IPS-NIHi7 (cell line): ENCODE measurements around the gene BANP.
"Not testable (repeated sequence)": the region's sequence is repeated elsewhere in the genome, so short reads cannot be mapped to it uniquely, and the experiment has no call there.

Experiments used
- DNase-seq: peaks from one replicate; pipeline ENCODE4 v3.0.0; 2012; ENCODE audit warnings: mixed read lengths; ENCODE audit errors: extremely low spot score

The BANP gene

DNA sequence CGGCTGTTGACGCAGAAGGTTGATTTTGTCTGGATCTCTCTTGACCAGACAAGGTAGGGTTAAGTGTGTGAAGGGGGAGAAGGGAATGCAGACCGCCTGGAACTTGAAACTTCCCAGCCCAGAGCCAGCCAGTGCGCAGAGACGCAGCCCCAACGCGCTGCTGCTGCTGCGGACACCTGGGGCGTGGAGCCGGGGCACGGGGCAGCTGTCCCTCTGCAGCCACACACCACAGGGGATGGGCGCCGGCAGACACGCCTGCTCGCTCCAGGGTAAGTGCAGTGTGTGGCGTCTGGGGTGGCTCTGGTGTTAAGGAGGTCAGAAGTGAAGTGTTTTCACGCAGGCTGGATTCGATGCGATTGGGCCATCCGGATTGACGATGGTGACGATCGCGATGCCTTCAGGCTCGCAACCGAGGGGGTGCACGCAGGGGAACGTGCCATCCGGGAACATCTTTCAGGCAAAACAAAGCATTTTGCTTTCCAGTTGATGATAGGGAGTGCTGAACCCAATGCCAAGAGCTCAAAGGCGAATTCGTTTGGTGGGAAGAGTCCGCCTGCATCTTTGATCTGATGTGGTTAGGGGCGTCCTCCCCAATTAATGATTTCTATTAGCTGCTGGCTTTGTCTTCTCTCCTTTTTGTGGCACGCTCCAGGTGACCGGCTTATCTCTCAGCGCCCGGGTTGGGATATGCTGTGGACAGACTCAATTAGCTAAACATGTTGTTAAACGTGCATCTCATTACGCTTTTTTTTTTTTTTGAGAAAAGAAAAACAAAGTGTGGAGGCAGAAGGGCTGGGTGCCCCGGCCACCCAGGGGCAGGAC, 149.8 kb downstream of the BANP start:
- not testable (repeated sequence) for DNase-seq

DNA sequence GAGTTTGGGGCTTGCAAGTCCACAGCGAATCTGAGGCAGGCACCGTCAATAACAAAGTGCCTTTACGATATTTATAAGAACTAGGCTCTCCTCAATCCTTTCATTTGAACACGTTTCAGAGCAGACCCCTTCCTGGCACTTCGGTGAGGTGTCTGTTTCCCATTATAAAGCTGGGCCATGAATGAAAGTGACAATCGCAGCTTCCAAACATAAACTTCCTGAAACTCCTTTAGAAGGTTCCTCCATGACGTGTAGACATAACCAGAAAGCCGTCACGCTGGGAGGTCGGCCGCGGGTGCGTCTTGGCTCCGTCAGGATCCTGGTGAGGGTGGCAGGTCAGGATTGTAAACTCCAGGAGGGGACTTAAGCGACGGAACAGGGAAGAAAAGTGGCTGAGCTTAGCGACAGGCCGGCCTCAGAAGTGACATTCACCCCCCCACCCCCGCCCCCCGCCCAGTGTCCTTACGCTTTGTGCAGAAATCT, 150.4 kb downstream of the BANP start:
- DNase-seq, result not testable (repeated sequence)

DNA sequence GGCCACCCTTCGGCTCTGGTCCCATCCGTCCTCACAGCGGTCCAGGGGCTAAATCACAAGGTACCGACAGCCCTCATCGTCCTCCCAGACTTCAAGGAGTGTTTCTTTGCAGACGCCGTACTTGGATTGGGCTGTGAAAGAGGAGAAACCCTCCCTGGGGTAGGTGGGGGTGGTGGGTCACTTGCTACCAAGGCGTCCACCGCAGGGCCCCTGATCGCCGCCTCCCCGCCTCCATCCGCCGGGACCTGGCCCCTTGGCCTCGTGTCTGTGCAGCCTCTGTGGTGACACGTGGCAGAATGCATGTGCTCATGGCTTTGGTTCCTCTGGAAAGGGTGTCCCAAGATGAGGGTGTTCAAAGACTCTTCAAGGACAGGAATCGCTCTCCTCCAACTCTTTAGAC, 151.4 kb downstream of the BANP start:
- no peak for DNase-seq

DNA sequence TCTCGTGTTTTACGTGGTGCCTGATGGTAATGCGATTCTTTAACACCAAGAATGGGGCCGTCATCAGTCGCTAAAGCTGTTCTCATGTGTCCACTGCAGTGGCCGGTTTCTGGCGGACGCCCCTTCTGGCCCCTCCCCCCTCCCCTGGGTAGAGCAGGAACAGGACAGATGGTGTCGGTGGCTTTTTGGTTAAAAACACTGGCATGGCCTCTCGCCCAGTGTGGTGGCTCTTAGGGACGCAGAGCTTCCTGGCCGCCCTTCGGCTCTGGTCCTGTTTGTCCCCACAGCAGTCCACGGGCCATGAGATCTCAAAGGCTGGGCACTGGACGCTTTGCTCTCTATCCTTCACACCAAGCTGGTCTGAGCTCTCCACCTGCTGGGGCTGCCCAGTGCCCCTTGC, 151.8 kb downstream of the BANP start:
- DNase-seq, result no peak

DNA sequence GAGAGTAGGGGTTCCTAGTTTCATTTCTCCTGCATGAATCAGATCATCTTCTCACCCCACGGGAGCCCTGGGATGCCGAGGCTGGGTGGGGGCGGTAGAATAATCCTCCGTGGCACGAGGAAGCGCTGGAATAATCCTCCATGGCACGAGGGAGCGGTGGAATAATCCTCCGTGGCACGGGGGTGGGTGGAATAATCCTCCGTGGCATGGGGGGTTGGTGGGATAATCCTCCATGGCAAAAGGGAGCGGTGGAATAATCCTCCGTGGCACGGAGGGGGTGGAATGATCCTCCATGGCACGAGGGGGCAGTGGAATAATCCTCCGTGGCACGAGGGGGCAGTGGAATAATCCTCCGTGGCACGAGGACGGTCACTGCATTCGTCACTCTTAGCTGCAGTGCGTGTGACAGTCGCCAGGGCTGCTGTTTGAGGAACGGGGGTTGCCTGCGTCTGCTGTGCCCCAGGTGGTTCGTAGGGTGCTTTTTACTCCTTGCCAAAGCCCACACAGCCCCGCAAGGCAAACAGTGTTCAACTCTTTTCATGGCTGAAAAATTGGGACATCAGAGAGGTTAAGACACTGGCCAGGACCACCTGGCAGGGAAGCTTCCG, 152.5 kb downstream of the BANP start:
- no peak for DNase-seq

DNA sequence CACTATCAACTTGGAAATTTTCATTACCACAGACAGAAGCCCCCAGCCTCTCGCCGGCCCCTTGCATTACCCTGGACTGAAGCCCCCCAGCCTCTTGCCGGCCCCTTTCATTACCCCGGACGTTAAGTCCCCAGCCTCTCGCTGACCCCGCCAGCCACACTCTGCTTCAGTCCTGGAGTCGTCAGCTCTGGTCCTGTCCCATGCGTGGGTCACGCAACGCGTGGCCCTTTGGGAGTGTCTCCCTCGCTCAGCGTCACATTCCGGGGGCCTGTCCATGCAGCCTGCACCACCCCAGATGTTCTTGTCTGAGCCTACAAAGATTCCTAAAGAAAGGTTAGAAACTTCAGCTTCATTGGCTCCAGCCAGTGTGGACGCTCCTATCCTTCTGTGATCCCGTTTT, 153.1 kb downstream of the BANP start:
- not testable (repeated sequence) for DNase-seq

DNA sequence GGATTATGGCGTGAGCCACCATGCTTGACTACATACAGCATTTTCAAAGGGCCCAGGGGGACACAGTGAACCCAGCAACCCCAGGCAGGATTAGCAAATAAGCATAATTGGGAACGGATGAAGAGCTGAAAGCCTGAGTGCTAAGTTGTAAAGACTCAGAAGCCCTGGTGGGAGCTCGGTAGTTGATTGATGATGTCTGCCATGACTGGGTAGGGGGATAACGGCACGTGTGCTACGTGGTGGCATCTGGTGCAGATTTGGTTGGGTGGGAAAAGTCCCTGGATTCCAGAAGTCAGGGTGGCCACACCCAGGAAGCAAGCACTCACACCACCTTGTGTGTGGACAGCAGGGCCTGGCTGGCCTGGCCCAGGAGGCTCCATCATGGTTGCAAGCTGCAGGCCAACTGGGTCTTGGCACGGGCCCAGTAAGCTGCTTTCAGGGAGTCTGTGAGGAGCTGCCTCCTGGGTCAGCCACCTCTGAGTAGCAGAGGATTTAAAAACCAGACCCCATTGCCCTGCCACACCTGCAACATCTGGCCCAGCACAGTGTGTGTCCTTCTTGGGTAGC, 154.4 kb downstream of the BANP start:
- DNase-seq, result not testable (repeated sequence)

DNA sequence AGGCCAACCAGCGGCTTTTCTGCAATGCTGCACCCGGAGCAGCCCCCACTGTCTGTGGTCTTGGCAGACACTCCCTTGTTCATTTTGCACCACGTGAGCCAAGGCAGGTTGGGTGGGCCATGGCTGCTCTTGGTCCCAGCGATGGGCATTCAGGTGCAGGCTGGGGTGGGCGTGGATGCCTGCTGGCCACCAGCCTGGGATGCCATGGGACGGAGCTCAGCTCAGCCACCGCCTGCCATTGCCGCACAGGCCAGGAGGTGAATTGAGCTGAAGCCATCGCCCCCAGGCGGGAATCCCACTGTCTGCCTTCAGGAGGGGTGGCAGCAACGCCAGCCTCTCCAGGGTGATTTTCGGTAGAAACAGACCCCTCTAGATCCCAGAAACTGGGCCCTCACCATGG, 155.3 kb downstream of the BANP start:
- DNase-seq, result not testable (repeated sequence)

DNA sequence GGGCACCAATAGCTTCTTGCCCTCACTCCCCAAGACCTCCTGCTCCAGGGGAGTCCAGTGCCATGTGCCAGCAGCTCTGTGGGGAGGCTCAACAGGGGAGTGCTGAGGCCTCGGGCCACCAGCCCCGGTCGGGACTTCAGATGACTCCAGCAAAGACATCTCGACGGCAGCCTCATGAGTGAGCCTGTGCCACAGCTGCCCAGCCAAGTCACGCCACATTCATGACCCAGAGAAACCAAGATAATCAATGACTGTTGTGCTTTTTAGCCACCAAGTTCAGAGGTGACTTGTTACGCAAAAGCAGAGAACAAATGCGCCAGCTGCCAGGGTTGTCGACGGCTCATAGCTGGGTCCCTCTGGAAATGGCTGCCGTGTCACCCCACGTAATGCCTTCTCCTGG, 157.5 kb downstream of the BANP start:
- DNase-seq, result no peak

DNA sequence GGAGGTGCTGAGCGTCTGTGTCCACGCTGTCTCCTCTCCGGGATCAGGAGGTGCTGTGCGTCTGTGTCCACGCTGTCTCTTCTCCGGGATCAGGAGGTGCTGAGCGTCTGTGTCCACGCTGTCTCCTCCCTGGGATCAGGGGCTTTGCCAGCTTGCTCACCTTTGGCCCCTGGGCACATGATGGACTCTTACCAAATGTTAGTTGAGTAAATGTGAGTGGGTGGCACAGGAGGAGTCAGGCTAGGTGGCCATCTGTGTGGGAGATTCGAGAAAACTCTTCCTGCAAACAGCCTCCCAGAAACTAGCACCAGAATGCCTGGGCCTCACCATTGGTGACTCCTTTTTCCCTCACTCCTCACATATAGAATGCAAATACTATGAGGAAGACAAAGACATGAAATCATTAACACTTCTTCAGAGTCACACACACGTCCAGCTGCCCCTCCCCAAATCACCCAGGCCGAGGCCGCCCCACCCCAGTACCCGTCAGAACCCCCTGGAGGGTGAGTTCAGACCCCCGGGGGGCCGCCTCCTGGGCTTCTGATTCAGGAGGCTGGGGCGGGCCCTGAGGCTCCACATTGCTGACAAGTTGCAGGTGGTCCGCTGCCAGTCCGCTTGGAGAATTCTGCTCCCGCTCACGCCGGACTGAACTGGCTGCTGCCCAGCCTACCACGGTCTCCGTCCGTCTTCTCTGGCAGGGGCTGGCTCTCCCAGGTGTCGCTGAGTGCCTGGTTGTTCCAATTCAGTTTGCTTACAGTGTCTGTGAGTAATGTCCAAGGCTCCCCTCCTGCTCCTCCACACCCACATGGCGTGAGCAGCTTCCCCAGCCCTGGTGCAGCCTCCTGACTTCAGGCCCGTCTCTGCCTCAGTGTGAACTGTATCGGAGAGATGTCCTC, 158.7 kb downstream of the BANP start:
- not testable (repeated sequence) for DNase-seq

DNA sequence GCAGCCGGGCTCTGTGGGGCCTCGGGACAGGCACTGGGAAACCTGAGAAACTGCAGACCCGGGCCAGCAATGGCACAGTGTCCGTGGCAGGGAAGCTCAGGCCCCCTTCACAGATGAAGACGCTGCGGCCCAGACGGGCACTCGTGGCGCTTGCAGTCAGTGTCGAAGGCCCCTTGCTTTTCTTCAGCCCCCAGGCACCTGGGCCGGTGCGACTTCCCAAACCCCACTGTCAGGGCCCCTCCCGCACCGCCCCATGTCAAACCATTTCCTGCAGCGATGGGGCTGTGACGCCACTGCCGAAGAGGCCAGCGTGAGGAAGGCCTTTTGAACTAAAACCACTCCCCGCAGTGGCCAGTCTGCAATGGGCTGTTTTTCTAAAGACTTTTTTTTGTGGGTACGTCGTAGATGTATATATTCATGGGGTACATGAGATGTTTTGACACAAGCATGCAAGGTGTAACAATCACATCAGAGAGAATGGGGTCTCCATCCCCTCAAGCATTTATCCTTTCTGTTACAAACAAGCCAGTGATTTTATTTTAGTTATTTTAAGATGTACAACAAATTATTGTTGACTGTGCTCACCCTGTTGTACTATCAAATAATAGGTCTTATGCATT, 159.8 kb downstream of the BANP start:
- DNase-seq, result not testable (repeated sequence)

DNA sequence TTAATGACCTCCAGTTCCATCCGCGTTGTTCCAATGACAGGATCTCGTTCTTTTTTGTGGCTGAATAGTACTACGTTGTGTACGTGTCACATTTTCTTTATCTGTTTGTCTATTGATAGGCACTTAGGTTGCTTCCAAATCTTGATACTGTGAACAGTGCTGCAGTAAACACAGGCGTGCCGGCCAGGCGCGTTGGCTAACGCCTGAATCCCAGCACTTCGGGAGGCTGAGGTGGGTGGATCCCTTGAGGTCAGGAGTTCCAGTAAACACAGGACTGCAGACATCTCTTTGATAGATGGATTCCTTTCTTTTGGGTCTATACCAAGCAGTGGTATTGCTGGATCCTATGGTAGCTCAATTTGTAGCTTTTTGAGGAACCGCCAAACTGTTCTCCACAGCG, 160.7 kb downstream of the BANP start:
- DNase-seq, result not testable (repeated sequence)

DNA sequence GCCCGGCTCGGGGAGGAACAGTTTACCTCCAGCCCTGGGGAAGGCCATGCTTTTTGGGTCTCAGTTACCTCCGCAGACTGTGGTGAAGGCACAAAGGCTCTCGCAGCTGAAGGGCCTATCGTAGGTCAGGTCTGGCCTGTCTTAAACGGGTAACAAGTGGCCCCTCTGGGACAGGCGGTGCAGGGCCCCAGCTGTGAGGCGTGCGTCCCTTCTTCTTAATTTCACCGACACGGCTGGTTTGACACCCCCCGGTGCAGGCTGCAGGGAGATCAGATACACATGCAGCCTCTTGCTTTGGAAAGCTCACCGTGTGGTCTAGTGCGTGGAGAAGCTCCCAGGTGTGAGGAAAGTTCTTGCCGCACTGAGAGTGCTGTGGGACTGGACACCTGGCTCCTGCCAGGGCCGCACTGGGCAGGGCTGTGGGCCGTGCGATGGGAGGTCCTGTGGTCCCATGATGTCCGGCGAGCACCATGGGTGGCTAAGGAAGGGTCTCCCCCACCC, 162.4 kb downstream of the BANP start:
- no peak for DNase-seq

DNA sequence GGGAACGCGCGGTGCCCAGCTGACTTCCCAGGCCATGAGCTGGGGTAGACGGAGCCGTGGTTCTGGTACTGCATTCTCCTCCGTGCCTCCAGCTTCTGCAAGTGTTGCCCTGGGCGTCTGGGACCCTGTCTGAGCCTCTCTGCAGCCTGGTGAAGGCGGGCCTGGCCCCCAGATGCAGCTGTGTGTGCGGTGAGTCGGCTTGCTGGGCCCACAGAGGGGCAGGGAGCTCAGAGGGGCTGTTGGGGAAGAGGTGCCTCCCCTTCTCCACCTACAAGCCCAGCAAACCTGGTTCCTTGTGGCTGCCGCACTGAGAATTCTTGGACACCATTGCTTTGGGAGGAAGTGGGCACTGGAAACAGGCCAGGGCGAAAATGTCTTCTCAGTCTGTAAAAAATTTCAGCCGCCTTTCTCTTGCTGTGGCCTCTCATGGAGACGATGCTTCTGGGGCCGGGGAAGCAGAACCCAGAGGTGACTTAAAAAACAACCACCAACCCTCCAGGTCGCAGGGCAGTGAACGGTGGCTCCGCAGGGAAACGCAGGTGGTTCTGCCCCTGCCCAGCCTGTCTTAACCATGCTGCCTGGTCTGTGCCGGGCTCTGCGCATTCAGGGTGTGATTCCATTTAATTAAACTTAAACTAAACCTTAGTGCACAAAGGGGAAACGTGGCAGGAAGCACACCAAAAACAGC, 163.5 kb downstream of the BANP start:
- not testable (repeated sequence) for DNase-seq

DNA sequence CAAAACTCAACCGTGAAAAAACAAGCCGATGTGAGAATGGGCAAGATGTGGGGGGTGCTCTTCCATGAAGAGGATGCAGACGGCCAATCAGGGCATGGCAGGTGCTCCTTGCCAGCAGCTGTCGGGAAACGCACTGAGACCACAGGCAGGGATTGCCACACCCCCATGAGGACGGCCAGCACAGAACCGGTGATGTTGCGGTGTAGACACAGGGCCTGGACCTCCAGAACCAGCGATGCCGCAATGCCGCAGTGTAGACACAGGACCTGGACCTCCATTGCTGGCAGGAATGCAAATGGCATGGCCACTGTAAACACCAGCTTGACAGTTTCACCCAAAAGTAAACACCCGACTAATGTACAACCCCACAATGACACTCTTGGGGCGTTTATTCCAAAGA, 164.9 kb downstream of the BANP start:
- no peak for DNase-seq

DNA sequence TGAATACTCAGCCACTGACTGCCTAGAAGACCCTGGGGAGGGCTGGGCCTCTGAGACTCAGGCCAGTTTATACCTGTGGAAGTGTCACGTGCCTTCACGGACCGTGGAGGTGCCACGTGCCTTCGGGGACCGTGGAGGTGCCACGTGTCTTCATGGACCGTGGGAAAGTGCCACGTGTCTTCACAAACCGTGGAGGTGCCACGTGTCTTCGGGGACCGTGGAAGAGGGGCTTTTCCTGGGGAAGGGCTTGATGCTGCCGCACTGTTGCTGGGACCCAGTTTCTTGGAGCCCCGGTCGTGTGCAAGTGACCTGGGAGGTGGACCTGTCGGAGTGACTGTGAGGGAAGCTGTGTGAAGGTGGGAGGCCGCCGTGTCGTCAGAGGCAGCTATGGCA, 166.2 kb downstream of the BANP start:
- no peak for DNase-seq

DNA sequence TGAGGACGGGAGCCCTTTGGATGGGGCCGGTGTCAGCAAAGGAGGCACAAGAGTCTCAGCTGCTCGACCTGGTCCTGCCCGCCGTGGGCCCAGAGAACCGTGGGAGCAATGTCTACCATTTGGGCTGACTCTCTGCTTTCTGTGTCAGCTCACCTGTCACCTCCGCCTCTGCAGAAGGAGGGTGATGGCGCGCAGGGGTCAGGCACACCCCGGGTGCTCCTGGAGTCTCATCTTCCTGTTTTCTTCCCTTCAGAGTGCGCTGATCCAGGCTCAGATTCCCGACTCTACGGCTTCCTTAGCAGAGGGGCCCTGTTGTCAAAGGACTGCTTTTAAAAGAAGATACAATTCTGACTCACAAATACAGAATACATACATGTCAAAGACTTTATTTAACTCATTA, 167.1 kb downstream of the BANP start:
- DNase-seq, result no peak

DNA sequence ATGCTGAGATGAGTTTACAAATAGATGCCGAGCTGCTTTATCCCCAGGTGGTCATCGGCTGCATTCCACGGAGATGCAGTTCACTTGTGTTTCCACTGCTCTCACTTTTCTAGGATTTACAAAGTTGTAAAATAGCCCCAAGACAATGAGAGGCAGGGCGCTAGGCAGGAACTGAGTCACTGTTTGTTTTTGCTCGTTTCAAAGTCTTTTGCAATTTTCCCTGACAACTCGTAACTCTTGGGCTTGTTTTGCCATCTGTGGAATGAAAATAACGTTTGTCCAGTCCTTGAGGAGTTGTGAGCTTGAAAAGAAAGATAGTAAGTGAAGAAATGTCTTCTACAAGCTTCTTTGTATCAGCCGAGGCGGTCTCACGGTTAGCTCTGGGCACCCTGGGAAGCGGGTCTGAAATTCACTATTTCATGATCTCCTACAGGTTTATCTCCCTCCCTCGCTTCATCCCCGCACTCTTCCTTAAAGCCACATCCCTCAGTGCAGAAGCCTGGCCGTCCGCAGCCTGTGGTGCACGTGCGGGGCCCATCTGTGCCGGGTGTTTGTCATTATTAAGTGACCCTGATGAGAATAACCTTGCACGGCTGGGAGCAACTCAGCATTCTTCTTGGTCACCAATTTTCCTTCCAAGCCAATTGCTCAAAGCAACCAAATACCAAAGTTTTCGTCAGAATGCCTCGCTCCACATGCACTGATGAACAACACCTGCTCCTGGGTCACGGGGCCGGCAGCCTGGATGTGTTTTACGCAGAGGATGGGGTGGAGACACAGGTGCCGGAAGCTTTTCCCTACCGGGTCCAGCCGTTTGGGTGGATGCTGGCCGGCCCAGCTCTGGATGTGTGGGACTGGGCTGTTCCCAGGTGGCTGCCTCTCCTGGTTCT, 167.9 kb downstream of the BANP start:
- not testable (repeated sequence) for DNase-seq

DNA sequence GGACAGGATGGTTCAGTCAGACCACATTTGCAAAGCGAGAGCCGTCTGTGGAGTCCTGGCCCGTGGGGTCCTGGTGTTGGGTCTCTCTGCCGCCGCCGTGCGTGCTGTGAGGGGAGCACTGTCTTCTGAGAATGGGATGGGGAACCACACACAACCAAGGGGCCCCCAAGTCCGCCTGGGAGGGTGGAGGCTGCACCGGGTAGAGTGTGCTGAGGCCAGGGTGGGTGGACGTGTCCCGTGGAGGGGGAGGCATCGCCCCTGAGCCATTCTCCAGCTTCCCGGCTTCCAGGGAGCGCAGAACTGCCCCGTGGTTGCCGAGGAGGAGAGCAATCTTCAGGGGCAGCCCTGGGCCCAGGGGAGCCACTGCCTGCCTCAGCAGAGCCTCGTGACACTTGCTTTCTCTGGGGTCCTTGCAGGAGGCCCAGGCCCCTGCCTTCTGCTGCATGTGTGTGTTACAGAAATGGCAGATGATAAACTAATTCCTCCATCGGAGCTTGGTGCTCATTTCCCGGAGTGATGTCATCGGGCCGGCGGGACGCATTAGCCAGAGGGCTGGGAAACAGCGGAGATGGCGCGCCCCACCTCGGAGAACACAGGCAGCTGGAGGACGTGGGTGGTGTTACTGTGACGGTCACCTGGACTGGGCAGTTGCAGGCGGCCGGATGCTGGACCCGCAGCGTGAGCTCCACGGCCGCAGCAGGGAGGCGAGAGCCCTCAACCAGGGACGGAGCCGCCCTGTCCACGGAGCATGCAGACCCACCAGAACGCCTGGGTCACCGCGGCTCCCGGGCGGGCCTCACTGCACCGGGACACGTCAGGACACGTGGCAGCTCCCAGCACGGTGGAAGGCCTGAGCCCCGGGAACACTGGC, 168.9 kb downstream of the BANP start:
- DNase-seq, result not testable (repeated sequence)
